Erythroblast (primary cell): Measurements from ENCODE around the gene SMARCB1.

ENCODE experiments used
- GATA1 ChIP-seq: IDR thresholded peaks from 2 replicates; pipeline ENCODE4 v1.6.1; 2011; ENCODE audit warnings: low read depth, mild to moderate bottlenecking, control low read depth, low read length, moderate library complexity
- POLR2A ChIP-seq: IDR thresholded peaks from 2 replicates; pipeline ENCODE4 v1.6.1; 2011; ENCODE audit warnings: mild to moderate bottlenecking, low read length

- no peak for TF ChIP-seq POLR2A
- no peak for TF ChIP-seq GATA1
Measured at GRCh38 chr22:23804781-23805291, 18.1 kb downstream of the SMARCB1 start.
